A549 (cell line): ENCODE results near the gene SPTBN5.

Experiments
- CBX2 ChIP-seq: fragments of 200-600 bp; sonication (generic); IDR thresholded peaks from 2 replicates; pipeline ENCODE4 v1.6.1; 2016; ENCODE audit warnings: low read depth, mild to moderate bottlenecking, borderline replicate concordance
- GATA3 ChIP-seq: IDR thresholded peaks from 2 replicates; pipeline ENCODE4 v1.6.1; 2012; ENCODE audit warnings: borderline replicate concordance
- MAFK ChIP-seq: fragments of 450-650 bp; IDR thresholded peaks from 2 replicates; pipeline ENCODE4 v1.6.1; 2014; ENCODE audit not compliant: partially characterized antibody
- POLR2A ChIP-seq: IDR thresholded peaks from 2 replicates; pipeline ENCODE4 v1.6.1; 2012; ENCODE audit warnings: mild to moderate bottlenecking, low read length
- RCOR1 ChIP-seq: fragments of 150-350 bp; IDR thresholded peaks from 2 replicates; pipeline ENCODE4 v1.6.1; 2014; ENCODE audit warnings: antibody characterized with exemption, low read length, low read depth
- SMC3 ChIP-seq: fragments of >200 bp; sonication (Bioruptor Twin); formaldehyde crosslinking; IDR thresholded peaks from 3 replicates; pipeline ENCODE4 v1.6.1; 2018; ENCODE audit warnings: inconsistent platforms
- SREBF2 ChIP-seq: fragments of 450-650 bp; IDR thresholded peaks from 2 replicates; pipeline ENCODE4 v1.6.1; 2014; ENCODE audit warnings: mild to moderate bottlenecking, moderate library complexity
- ZNF302 ChIP-seq: fragments of 250-450 bp; sonication (Bioruptor Pico); IDR thresholded peaks from 2 replicates; pipeline ENCODE4 v1.9.0; 2021; ENCODE audit warnings: inconsistent platforms, mild to moderate bottlenecking, moderate library complexity
- TF ChIP-seq, protein P1 (sequence below): fragments of >200 bp; sonication (Bioruptor Twin); formaldehyde crosslinking; IDR thresholded peaks from 3 replicates; pipeline ENCODE4 v1.5.1; 2016
- TF ChIP-seq, protein P2 (sequence below): fragments of 450-650 bp; IDR thresholded peaks from 2 replicates; pipeline ENCODE4 v1.6.1; 2014; ENCODE audit warnings: antibody characterized with exemption
- TF ChIP-seq, protein P3 (sequence below): IDR thresholded peaks from 2 replicates; pipeline ENCODE4 v1.6.1; 2012

DNA sequence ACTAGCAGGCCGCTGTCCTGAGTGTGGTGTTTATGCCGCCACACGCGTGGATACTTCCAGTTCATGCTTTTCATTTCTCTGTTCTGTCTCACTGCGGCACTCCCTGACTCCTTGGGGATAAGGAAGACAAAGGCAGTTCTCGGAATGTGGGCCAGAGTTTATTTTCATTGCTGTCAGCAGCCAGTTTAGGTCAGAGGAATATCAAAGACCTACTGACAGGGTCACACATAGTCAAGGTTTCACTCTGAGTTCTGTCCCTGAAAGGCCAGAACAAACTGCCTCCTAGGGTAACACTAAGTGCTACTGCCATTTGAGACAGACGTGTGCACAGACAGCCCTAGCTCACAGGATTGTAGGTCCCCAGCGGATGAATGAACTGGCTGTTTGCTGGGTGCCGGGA, 27.3 kb upstream of the SPTBN5 start:
- TF ChIP-seq, protein P1, sequence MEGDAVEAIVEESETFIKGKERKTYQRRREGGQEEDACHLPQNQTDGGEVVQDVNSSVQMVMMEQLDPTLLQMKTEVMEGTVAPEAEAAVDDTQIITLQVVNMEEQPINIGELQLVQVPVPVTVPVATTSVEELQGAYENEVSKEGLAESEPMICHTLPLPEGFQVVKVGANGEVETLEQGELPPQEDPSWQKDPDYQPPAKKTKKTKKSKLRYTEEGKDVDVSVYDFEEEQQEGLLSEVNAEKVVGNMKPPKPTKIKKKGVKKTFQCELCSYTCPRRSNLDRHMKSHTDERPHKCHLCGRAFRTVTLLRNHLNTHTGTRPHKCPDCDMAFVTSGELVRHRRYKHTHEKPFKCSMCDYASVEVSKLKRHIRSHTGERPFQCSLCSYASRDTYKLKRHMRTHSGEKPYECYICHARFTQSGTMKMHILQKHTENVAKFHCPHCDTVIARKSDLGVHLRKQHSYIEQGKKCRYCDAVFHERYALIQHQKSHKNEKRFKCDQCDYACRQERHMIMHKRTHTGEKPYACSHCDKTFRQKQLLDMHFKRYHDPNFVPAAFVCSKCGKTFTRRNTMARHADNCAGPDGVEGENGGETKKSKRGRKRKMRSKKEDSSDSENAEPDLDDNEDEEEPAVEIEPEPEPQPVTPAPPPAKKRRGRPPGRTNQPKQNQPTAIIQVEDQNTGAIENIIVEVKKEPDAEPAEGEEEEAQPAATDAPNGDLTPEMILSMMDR: no peak
- no peak for TF ChIP-seq RCOR1
- no peak for TF ChIP-seq ZNF302 (CRISPR knock-in tag)
- TF ChIP-seq GATA3: no peak
- no peak for TF ChIP-seq POLR2A
- TF ChIP-seq MAFK: no peak
- no peak for TF ChIP-seq SREBF2
- TF ChIP-seq, protein P2, sequence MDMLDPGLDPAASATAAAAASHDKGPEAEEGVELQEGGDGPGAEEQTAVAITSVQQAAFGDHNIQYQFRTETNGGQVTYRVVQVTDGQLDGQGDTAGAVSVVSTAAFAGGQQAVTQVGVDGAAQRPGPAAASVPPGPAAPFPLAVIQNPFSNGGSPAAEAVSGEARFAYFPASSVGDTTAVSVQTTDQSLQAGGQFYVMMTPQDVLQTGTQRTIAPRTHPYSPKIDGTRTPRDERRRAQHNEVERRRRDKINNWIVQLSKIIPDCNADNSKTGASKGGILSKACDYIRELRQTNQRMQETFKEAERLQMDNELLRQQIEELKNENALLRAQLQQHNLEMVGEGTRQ: no peak
- TF ChIP-seq, protein P3, sequence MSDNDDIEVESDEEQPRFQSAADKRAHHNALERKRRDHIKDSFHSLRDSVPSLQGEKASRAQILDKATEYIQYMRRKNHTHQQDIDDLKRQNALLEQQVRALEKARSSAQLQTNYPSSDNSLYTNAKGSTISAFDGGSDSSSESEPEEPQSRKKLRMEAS: no peak
- TF ChIP-seq SMC3: no peak
- no peak for TF ChIP-seq CBX2
